CD4-positive, alpha-beta T cell treated with Interleukin-1 beta for 1 hour (primary cell): Measurements from ENCODE around the gene SVIL.
"Not testable (repeated sequence)": the region's sequence is repeated elsewhere in the genome, so short reads cannot be mapped to it uniquely, and the experiment has no call there.

ENCODE experiments used
- DNase-seq, 2 donors: peaks; one replicate each; pipeline ENCODE4 v3.0.0-alpha.2; 2020 to 2022

Gene SVIL

DNA sequence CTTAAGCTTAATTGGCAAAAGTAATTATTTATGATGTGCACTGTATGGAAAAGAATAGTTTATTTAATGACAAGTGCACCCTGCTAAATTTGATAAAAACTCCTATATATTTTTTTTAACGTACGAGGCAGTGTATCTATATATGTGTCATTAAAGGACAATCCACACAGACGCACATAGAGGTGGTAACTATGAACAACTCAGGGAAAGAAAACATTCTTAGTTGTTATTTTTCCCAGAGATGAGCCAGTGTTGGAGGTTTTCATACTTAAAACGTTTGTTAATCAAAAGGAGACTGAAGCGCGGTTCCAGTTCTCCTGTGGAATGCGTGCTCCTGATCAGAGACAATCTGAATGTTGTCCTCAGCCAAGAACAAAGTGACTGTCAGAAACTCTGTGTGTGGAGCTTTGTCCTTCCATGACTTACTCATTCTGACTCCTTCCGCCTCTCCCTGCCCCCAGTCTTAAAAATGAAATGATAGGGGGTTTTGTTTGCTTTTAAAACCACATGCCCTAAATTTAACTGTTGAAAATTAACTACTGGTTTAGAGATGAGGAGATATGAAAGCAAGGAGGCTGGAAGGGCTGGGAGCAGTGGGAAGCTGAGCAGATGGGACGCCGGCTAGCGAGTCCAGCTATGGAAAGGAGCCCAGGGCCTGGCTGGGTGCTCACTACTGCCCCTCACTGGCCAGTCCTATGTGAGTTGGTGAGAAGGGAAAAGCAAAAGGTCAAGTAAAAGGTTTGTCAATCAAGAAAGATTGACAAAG is 99.6 kb downstream of the SVIL start:
- no peak for DNase-seq

DNA sequence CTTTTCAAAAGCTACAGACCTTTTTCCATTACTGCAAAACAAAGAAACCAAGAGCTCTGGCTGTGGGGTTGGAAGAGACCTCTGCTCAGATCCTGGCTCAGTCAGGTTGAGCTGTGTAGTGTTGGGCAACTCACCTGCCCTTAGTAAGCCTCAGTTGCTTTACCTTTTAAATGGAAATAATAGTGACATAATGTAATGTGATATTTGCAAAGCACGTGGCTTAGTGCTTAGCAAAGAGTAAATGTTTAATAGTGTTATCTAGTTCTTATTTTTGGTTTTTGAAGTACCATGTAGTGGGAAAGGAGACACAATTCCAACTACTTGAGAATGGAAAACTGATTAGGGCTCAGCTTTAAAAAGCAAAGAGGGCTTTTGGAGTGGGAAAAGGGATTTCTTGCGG is 100.2 kb downstream of the SVIL start:
- no peak for DNase-seq

DNA sequence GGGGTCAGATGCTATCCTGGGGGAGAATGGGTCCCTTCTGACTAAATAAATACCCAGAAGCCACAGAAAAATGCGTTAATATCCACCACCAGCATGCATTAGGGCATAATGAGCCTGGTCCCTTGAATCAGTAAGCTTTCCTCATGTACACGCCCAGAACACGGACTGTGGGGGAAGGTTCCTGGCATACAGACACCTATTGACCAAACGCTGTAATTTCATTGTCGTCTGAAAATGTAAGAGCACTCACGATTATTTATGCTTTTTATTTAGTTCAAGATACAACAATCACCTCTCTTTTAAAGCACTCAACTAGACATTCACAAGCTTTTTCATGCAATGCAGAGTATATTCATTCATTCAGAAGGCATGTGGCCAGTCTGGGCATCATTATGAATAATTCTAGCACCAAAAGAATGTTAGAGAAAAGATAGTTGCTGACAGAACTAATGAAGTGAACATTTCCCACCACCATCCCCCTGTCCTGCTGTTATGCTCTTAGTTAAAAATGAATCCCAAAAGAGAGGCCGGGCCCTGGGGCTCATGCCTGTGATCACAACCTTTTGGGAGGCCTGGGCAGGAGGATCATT is 101.0 kb downstream of the SVIL start:
- DNase-seq = no peak

DNA sequence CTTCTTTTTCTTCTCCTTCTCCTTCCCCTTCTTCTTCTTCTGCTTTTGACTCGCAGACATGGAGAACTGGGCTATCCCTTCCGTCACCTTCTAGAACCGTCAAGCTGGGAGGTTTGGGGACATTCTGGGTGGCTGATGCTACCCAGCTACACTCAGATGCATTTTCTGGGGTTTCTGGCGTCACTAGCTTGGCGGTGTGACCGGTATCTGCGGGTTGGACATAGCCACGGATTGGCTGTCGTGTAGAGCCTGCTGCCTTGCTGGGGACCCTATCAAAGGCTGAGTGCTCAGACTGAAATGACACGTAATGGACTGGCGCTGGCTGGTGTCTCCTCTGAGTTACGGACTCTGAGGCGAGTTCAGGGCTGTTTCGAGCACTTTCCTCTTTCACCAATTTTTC is 101.7 kb downstream of the SVIL start:
- DNase-seq = no peak

DNA sequence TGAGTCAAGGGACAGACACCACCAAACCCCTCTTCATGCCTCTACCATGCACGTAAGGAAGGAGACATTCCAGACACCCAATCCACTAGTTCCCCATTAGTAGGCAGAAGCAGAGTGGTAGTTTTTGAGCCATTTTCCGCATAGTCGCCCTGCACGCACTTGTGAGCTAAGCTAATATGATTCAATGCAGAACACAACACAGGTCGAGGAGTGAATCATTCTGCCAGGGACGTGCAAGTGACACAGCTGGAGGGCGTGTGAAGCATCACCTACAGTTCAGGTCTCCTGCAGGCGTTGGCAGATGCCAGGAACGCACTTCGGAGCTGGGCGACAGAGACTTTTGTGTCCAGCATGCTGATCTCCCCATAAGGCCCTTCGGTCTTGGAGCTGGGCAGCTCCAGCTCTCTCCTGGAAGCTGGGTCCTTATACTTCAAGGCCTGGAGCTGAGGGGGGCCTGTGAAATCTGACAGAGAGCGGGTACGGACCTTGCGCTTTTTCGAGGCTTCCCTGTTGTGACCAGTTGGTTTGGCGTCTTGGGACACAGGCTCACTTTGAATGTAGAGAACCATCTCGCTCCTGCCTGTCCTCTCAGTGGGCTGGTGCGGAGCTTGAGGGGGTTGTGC is 102.4 kb downstream of the SVIL start:
- no peak for DNase-seq

DNA sequence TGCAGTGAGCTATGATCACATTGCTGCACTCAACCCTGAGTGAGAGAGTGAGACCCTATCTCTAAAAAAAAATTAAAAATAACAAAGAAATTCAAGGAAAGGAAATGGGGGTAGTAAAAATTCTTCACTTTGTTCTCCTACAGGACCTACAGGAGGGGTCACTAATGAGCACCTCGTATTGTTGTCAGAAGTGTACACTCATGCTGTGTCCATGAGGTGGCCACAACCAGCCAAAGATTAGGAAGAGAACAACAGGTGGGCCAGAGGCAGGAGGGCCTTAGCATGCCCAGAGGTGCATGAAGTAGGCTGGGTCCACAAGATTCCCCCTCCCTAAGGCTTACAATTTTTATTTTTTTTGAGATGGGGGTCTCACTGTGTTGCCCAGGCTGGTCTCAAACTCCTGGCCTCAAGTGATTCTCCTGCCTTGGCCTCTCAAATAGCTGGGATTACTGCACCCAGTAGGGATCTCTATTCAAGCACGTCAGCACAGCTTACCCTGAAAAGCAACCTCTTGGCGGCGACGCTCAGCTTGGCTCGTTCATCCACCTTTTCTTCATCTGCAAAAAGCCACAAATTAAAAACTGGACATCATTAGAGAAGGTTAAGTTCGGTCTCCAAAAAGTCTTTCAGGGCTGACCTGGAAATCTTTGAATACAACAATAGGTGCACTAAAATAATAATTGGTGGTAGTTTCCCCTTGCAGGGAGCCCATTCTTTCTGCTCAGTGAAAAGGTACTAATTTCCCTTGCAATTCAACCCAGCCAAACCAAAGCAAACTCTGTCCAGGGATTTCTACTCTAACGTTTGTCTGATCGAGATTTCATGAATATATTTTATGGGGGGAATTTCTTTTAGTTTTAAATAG is 104.4 kb downstream of the SVIL start:
- no peak for DNase-seq

DNA sequence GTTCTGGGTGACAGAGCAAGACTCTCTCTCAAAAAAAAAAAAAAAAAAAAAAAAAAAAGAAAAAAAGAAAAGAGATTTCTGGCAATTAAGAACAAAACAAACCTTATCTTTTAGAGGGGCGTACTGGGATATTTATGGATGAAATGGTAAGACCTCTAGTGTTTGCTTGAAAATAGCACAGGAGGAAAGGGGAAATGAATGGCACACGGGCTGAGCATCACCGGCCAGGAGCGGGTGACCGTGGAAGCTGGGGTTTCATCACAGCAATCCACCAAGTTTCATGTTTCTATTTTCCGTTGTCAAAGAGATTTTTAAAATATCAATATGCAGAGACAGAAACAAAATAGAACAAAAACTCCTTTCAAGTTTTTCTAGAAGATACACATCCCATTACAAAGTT is 105.6 kb downstream of the SVIL start:
- no peak for DNase-seq

DNA sequence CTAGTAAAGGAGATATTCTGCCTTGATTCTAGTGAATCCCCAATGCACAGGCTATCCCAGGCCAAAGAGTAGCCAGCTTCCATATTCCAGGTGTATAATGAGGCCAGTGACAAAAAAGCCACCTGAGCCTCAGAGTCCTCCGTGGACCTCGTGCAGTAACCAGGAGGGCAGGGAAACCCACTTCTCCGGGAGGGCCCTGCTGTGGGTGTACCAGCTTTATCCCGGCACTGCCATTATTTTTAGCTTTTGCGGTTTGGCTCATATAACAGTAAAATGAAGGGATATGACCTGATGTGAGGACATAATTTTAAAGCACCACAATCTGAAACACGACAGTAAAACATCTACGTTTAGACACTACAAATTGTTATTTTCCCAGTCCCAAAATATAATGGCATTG is 109.0 kb downstream of the SVIL start:
- DNase-seq = no peak

DNA sequence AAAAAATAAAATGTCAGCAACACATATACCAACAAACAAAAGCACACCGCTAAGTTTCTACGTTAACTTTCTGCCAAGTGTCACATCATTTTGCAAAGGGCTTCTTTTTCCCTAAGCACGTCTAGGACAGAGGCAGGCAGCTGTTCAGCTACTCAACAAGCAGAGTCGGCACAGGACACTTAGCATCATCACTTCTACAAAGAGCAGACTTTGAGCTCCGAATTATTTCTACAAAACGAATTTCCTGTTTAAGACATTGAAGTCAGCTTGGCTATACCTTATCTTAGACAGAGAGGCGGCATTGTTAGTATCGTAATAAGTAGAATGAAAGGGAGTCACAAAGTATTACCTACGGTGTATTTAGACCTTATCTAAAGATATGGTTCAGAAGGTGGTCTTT is 110.1 kb downstream of the SVIL start:
- DNase-seq = no peak

DNA sequence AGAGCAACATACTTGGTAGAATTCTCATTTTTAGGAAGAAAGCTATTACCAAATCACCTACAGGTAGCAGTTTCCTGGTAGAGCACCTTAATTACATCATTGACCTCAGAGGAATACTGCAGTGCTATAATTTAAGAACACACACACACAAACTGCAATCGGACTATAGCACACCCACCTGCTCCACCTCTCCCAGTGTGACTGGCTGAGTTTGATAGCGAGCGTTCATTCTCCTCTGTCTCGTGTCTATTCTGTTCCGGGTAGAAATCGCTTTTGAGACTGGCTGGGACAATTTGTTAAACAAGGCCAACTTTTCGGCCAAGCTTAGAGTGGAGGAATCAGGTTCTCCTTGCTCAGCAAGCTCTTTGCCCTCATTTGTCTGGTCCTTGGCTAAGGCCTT is 110.5 kb downstream of the SVIL start:
- no peak for DNase-seq

DNA sequence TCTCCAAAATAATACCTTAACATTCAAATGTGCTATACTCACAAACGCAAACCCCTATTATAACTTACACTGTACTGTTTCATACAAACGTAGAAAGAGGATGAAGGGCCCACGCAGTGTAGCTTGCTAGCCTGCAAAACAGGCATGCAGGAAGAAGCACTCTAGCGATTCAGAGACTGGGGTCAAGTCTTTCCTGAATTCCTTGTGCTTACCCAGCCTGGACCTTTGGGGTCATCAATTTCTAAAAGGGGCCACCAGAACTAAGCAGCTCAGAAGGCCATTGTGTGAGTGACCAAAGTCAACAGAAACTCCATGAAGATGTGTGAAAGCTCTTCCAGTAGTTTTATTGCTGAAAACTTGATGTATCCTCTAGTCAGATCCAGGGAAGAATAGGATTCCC is 111.9 kb downstream of the SVIL start:
- no peak for DNase-seq

DNA sequence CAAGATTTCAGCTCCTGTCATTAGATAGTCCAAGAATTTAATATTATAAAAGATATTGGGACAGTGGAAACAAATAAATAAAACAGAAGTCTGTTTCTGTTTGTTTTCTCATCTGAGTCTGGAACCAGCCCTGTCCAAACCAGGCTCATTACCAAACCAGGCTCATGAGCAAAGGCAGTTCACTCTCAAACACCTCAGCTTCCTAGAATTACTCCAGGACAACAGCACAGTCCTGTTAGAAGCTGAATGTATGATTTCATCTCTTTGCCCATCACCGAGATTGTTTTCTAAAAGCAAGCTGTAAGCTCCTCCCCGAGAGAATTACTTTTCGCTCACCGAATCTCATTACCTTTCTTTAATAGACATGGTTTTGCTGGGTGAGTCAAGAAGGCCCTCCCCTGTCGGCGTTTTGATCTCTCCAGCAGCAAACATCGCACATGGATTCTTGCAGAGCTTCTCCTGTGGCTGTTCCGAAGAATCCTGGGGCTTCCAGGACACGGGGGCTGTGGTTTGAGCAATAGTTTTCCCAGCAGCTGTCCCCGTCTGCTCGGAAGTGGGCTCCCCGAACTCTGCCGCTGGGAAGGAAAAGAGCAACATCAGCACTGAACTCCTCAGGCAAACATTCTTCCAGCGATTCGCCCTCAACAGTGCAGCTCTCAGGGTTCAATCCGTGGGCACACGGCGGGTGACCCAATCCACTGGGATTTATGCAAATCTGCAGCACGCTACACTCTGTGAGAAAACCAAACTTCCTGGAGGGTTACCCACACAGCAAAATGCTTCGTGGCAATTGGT is 112.5 kb downstream of the SVIL start:
- no peak for DNase-seq

DNA sequence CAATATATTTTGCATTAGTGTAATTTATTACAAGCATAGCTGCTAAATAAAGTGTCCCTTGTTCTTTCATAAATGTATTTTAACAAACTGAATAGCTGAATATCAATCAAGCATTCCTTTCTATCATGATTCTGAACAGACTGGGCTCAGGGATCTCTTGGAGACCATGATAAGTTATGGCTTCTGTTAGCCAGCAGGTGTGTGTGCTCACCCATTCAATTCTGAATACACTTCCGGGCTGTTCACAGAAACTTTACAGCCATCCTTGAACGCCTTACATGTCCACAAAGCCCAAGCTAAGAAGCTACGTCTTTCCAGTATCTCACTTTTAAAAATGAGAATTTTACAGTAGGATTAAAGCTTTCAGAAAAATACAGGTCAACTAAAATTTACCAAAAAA is 115.1 kb downstream of the SVIL start:
- DNase-seq = no peak

DNA sequence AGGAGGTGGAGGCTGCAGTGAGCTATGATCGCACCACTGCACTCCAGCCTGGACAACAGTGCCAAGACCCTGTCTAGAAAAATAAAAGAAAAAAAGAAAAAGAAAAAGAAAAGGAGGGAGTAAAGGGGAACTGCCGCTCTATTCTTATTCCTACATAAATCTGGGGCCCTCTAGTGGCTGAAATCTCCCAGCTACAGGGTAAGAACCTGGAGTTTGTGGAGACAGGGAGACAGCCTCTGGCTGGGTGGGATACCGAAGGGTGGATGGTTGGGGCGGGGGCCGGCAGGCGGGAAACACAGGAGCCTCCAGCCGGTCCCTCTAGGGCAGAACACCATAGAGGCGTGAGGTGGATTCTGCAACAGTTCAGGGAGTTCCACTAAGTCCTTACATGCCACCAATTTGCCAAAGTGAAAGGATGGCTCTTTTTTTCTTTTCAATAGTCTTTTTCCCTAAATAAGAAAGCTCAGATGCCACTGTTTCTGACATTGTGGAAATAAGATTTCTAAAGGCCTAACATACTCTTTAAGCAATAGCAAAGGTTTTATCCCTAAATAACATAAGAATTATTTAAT is 117.3 kb downstream of the SVIL start:
- no peak for DNase-seq

DNA sequence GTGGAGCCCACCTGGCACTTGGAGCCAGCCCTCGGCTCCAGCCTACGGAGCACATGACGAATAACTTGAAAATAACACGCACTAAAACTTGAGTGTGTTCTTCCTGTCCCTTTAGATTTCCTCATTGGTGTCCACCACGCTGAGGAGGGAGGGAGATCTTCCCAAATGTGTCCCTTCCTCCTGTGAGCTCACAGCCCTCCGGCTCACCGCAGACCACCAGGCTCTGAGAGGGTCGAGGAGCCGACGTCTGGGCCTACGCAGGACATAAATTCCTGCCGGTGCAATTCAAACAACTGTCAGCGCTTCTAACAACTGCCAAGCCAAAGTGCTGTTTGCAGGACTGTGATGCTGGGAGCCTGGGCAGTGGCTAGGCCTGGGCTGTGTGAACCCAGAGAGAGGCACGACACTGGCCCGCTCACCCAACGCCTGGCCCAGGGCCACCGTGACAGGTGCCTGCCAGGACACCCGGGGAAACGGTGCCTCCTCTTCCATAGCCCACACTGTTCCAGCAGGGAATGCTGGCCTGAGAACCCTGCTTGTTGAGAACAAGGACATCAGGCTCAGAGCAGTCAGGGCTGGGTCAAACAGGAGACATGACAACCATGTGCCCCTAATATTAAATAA is 118.3 kb downstream of the SVIL start:
- DNase-seq = not testable (repeated sequence)

DNA sequence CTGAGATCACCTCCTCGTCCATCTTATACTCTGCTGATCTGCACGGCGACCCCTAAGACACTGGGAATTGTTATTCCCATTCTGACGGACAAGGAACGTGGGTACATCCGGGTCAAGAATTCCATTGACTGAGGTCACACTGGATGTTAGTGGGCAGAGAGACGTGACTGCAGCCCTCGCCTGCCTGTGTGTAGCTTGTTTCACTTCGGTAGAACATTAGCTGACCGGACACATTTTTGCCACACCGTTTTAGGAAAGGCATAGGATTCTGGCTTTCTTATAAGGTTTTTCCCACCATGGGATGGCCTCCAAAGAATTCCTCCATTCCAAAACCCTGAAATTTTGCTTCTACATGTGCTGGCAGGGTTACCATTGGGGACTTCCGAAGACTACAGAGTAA is 118.9 kb downstream of the SVIL start:
- DNase-seq = not testable (repeated sequence)

DNA sequence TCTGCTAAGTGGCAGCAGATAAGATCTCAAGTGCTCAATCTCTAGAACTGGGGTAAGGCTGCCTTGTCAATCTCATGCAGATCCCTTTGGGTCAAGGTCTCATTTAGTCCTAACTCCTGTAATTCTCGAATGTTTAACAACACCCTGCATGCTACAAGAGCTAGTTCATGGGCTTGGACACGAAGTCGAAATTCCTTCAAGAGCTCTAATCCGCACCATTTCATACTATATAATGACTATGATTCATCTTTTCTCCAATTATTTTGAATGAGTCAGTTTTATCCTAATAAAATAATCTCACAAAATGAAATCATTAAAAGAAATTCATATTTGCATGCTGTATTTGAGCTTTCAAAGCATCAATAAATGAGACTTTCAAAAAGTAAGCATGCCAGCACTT is 119.7 kb downstream of the SVIL start:
- DNase-seq = not testable (repeated sequence)

DNA sequence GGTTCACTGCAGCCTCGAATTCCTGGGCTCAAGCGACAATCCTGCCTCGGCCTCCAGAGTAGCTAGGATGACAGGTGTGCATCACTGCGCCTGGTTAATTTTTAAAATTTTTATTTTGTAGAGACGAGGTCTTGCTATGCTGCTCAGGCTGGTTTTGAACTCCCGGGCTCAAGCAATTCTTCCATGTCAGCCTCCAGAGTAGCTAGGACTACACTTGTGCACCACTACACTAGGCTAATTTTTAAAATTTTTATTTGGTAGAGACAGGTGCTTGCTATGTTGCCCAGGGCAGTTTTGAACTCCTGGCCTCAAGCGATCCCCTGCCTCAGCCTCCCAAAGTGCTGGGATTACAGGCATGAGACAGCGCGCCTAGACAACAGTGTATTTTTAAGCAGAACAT is 120.5 kb downstream of the SVIL start:
- no peak for DNase-seq

DNA sequence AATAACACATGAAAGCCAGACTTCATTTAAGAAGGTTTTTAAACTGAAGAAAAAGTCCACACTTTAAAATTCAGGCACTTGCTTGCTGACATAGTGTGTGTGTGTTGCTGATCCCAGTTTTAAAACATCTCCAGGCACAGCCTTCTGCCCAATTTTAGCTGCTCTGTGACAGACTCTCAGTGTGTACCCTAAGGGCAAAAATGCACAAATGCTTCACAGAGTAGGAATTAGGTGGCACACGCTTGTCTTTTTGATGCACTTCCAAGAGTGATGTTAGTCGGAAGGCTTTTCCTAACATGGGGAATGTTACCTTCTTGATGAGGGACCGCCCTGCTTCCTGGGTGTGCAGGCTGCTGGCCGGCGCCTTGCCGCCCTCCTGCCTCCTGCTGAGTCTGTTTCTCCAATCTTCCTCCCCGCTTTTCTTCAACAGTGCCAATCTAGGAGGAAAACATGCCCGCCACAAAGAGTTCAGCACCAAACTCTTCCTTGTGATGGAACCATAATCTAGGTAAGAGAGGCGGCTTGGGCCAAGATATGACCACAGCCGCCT is 122.3 kb downstream of the SVIL start:
- DNase-seq = no peak

DNA sequence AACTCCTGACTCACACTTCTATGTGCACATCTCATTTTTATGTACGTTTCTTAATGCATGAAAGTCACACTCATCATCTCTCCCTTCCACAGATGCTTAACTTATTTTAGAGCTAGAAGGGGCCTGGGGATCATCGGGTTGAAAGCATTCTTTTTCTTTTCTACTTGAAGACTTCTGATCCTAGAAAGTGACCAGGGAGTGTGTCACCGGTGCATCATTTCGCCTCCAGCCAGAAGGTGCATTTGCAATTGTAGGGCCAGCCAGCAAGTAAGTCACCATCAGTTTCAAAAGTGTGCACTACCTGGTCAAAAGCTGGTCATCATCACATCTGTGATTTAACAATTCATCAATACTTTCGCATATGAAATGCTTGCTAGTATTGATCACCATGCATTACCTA is 123.0 kb downstream of the SVIL start:
- DNase-seq = not testable (repeated sequence)

DNA sequence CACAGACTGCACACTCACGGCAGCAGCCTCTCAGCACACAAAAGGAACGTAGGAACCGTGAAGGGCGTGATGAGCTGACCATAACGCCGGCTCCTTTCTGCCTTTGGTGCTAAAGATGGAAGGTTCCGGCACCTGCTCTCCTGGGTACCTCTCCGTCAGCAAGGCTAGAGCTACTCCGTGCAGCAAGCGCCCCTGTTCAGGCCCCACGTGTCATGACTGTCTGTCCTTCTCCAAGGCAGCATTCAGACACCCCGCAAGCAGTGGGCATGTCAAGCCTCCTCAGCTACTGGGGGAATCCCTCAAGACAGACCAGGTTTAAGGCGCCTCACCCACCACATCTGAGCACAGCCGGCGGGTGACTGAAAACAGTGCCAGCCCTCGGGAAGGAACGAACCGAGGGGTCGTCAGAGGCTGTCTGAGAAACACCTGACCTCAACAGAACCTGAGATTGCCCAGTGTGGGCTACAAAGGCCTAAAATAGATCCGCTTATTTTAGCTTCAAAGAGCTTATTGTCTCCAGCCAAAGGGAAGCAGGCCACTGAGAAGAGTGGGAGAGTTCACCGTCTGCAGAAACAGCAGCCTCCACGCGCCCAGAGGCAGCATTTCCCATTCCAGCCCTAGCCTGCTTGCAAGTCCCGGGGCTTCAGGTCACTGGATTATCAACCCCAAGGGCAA is 124.2 kb downstream of the SVIL start:
- DNase-seq = not testable (repeated sequence)
